Lower lobe of right lung (tissue), 2 donors: ENCODE results near the gene ASCL1. TPM values are rescaled to one million over a fixed set of nuclear protein-coding genes. Genes with fewer than 3 reads are reported as not detected.

Experiments used
- ATAC-seq, 2 donors: fragments of 200-7000 bp; cut with Tn5 transposase; one replicate each; pipeline ENCODE4 v1.9.1; 2020 to 2022; ENCODE audit warnings: mild to moderate bottlenecking in 2 of 2, moderate library complexity in 2 of 2
- DNase-seq: peaks from one replicate; pipeline ENCODE4 v3.0.0-alpha.2; 2020
- H3K27ac ChIP-seq: fragments of 200-600 bp; one replicate; pipeline ENCODE4 v1.8.0; 2022
- H3K27me3 ChIP-seq: fragments of 200-600 bp; one replicate; pipeline ENCODE4 v1.8.0; 2022; ENCODE audit warnings: low read depth
- H3K36me3 ChIP-seq: fragments of 200-600 bp; one replicate; pipeline ENCODE4 v1.8.0; 2022; ENCODE audit warnings: mild to moderate bottlenecking
- H3K4me1 ChIP-seq: fragments of 200-600 bp; one replicate; pipeline ENCODE4 v1.8.0; 2022
- H3K4me3 ChIP-seq: fragments of 200-600 bp; one replicate; pipeline ENCODE4 v1.8.0; 2022; ENCODE audit warnings: mild to moderate bottlenecking
- H3K9me3 ChIP-seq: fragments of 200-600 bp; one replicate; pipeline ENCODE4 v1.8.0; 2022
- intact Hi-C: fragments of 100-400 bp; cut with DNase I; formaldehyde crosslinking; loops from one replicate; pipeline ENCODE4 v1.11.0; 2022
- total RNA-seq: library from RNA; stranded (reverse); fragmentation: NEBNext Ultra II Directional; extraction: Animal tissue kit (Norgen Biotek cat#: 25700); gene quantifications from one replicate; pipeline ENCODE4 v1.2.1, GENCODE V29; 2021
- TF ChIP-seq, protein P1 (sequence below): fragments of 200-600 bp; IDR thresholded peaks from one replicate; pipeline ENCODE4 v1.8.0; 2022; ENCODE audit warnings: antibody characterized with exemption, mild to moderate bottlenecking
- donor health status: DM: no; HTN: yes; CAD: no; lungs with severe emphysema.

The ASCL1 gene
- total RNA-seq, 1 donor from 2014 or later: 0.15 TPM

- intact Hi-C loops: no loop called here
- H3K4me1 ChIP-seq: no peaks in the 10 kb centered on the region
- H3K27ac ChIP-seq: no peak overlapping the region
- no peak overlapping the region for H3K4me3 ChIP-seq
- no peaks in the 10 kb centered on the region for H3K36me3 ChIP-seq
- ATAC-seq: no peak
- DNase-seq: no peak
- TF ChIP-seq, protein P1, sequence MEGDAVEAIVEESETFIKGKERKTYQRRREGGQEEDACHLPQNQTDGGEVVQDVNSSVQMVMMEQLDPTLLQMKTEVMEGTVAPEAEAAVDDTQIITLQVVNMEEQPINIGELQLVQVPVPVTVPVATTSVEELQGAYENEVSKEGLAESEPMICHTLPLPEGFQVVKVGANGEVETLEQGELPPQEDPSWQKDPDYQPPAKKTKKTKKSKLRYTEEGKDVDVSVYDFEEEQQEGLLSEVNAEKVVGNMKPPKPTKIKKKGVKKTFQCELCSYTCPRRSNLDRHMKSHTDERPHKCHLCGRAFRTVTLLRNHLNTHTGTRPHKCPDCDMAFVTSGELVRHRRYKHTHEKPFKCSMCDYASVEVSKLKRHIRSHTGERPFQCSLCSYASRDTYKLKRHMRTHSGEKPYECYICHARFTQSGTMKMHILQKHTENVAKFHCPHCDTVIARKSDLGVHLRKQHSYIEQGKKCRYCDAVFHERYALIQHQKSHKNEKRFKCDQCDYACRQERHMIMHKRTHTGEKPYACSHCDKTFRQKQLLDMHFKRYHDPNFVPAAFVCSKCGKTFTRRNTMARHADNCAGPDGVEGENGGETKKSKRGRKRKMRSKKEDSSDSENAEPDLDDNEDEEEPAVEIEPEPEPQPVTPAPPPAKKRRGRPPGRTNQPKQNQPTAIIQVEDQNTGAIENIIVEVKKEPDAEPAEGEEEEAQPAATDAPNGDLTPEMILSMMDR: no peak
- peaks cover 6% of the 10 kb centered on the region for H3K9me3 ChIP-seq
- H3K27me3 ChIP-seq: peaks cover 57% of the 10 kb centered on the region
Observed at GRCh38 chr12:102966200-102966863, 8.9 kb downstream of the ASCL1 start.

DNA sequence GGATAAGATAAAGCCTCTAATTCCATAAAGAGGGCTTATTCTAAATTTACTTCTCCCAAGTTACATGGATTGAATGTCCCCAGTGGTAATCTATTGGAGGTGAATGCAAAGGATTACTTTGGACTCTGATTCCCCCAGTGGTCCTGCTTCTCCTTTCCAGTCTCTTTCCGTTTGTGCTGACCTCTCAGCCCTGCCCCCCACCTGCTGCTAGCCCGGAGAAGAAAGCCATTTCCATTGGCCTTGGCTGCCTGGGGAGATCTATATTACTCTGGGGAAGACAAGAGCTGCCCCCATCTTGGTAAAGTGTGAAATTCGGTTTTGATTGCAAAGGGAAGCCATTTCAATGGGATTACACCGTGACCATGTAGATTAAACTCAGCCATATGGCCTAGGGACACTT lies 13.3 kb downstream of the ASCL1 start:
- no peak overlapping the region for H3K4me3 ChIP-seq
- intact Hi-C loops: no loop called here
- no peaks in the 10 kb centered on the region for H3K4me1 ChIP-seq
- ATAC-seq (no peak), DNase-seq (no peak)
- TF ChIP-seq, protein P1: no peak
- no peaks in the 10 kb centered on the region for H3K36me3 ChIP-seq
- H3K27me3 ChIP-seq: peaks cover 19% of the 10 kb centered on the region
- no peak overlapping the region for H3K27ac ChIP-seq
- H3K9me3 ChIP-seq: no peaks in the 10 kb centered on the region

DNA sequence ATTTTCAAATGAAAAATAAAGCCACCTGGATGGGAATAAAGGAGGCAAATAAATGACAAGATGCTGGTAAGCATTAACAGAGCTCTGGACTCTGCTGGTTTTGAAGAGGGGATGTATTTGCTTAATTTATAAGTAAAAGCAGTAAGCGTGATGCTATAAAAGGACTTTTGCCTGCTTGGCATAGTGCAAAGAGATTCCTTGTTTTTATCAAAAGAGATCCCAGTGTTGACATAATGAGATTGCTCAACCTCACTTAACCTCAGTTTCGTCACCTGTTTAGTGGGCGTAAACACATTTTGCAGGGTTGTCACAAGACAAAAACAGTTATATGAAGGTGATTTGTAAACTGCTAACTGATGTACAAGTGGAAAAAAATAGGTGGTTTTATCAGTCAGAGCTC lies 13.8 kb downstream of the ASCL1 start:
- no peaks in the 10 kb centered on the region for H3K36me3 ChIP-seq
- H3K9me3 ChIP-seq: no peaks in the 10 kb centered on the region
- DNase-seq (no peak), ATAC-seq (no peak)
- intact Hi-C loops: no loop called here
- TF ChIP-seq, protein P1: no peak
- no peak overlapping the region for H3K4me3 ChIP-seq
- H3K27me3 ChIP-seq: peaks cover 14% of the 10 kb centered on the region
- H3K27ac ChIP-seq: no peak overlapping the region
- H3K4me1 ChIP-seq: no peaks in the 10 kb centered on the region

DNA sequence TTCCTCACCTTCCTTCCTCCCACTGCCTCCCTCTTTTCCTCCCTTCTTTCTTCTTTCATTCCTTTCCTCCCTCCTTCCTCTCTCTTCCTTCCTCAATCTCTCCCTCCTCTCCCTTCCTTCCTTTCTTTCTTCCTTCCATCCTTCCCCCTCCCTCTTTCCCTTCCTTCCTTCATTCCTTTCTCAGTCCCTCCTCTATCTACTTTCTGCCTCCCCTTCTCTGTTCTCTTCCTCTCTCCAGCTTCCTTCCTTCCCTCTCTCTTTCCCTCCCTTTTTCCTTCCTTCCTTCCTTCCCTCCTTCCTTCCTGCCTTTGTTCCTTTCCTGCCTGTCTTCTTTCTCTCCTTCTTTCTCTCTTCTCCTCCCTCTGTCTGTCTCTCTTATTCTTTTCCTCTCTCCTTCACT lies 16.1 kb downstream of the ASCL1 start:
- no peak for DNase-seq
- H3K27me3 ChIP-seq: peaks cover 4% of the 10 kb centered on the region
- intact Hi-C loops: no loop called here
- H3K27ac ChIP-seq: no peak overlapping the region
- H3K9me3 ChIP-seq: no peaks in the 10 kb centered on the region
- no peak for ATAC-seq
- H3K4me1 ChIP-seq: no peaks in the 10 kb centered on the region
- TF ChIP-seq, protein P1: no peak
- H3K36me3 ChIP-seq: no peaks in the 10 kb centered on the region
- no peak overlapping the region for H3K4me3 ChIP-seq

DNA sequence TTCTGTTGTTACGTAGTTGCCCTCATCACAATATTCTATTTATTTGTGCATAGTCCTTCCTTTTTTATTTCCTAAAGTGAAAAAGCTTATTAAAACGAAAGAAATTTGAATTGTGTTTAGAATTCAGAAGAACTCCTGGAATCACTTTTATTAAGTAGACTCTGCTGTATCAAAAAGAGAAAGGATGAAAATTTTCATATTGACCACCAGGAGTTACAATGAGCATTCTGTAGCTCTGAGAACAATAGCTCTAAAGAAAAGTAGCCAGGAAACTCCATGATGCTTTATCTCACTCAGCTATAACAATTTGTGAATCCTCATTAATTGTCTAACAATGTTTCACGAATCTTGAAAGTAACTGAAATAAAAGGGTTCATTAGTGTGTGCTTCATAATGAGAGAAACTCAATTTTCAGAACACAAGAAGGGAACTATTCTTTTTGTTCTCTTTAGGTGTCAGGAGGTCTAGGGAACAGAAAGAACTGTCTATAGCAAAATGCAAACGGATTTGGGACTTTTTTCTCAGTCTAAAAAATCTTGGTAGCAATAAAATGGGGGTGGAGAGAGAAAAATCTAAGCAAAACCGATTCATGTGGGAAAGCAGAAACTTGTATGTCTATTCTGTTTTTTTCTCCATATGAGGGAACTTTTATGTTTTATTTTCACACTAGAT lies 19.3 kb downstream of the ASCL1 start:
- Histone ChIP-seq H3K27me3 (peaks cover 4% of the 10 kb centered on the region), H3K4me3 (no peak overlapping the region), H3K4me1 (no peaks in the 10 kb centered on the region), H3K27ac (no peak overlapping the region), H3K36me3 (no peaks in the 10 kb centered on the region), H3K9me3 (no peaks in the 10 kb centered on the region)
- intact Hi-C loops: no loop called here
- DNase-seq: no peak
- TF ChIP-seq, protein P1: no peak
- ATAC-seq: no peak
